Neutrophil (primary cell): Measurements from ENCODE around the gene SV2C.
A peak's percentile ranks its signal among the peaks of the same experiment; 100 is the strongest.

ENCODE experiments used
- H3K27ac ChIP-seq: fragments of 200-600 bp; sonication (generic); 2 replicates; pipeline ENCODE4 v1.5.1; 2016; ENCODE audit warnings: mild to moderate bottlenecking, moderate library complexity
- H3K27me3 ChIP-seq: fragments of 200-600 bp; sonication (generic); 2 replicates; pipeline ENCODE4 v1.6.0; 2016; ENCODE audit warnings: mild to moderate bottlenecking
- H3K36me3 ChIP-seq: fragments of 200-600 bp; sonication (generic); 2 replicates; pipeline ENCODE4 v1.5.1; 2017
- H3K4me1 ChIP-seq, 2 experiments: fragments of 200-600 bp in 1 of 2; sonication (generic) in 1 of 2; 1 replicate in 1 of 2; 2 replicates in 1 of 2; pipeline versions ENCODE4 v1.5.1 to v1.6.1; 2013 to 2016; ENCODE audit warnings: low read depth in 1 of 2, low read length in 1 of 2, mild to moderate bottlenecking in 1 of 2, moderate library complexity in 1 of 2; ENCODE audit not compliant: control insufficient read depth in 1 of 2, insufficient read depth in 1 of 2
- H3K4me3 ChIP-seq, 2 experiments: fragments of 200-600 bp in 1 of 2; sonication (generic) in 1 of 2; 1 replicate in 1 of 2; 2 replicates in 1 of 2; pipeline ENCODE4 v1.5.1; 2013 to 2016; ENCODE audit warnings: low read depth in 1 of 2, low read length in 1 of 2, mild to moderate bottlenecking in 1 of 2, moderate library complexity in 1 of 2
- H3K9me3 ChIP-seq: fragments of 200-600 bp; sonication (generic); 2 replicates; pipeline ENCODE4 v1.5.1; 2016
- CTCF ChIP-seq: fragments of 200-600 bp; sonication (generic); IDR thresholded peaks from 2 replicates; pipeline ENCODE4 v1.5.1; 2016; ENCODE audit warnings: antibody characterized with exemption

Gene SV2C

GRCh38 chr5:76401801-76402250 is 318.6 kb downstream of the SV2C start:
- no peaks in the 10 kb centered on the region for H3K9me3 ChIP-seq
- peak overlapping the region; percentile 93 for H3K27ac ChIP-seq
- H3K4me3 ChIP-seq, result peak overlapping the region; percentile 74 to 85
- no peak for TF ChIP-seq CTCF
- no peaks in the 10 kb centered on the region for H3K36me3 ChIP-seq
- H3K27me3 ChIP-seq, result no peaks in the 10 kb centered on the region
- peaks cover 48 to 53% of the 10 kb centered on the region in 2 experiments for H3K4me1 ChIP-seq

- H3K27ac ChIP-seq, result peak overlapping the region; percentile 93
- peak overlapping the region; percentile 74 to 85 for H3K4me3 ChIP-seq
- no peaks in the 10 kb centered on the region for H3K36me3 ChIP-seq
- no peaks in the 10 kb centered on the region for H3K9me3 ChIP-seq
- no peaks in the 10 kb centered on the region for H3K27me3 ChIP-seq
- no peak for TF ChIP-seq CTCF
- H3K4me1 ChIP-seq, result peaks cover 54 to 58% of the 10 kb centered on the region in 2 experiments
Observed at GRCh38 chr5:76402251-76402885, 319.2 kb downstream of the SV2C start.

GRCh38 chr5:76402886-76403765 is 319.9 kb downstream of the SV2C start, which contains the start of gene IQGAP2:
IQGAP2 (plus strand) TSS chr5:76403285; CDS start chr5:76403546, 261 bp downstream.
- Histone ChIP-seq H3K36me3 (no peaks in the 10 kb centered on the region), H3K27me3 (no peaks in the 10 kb centered on the region), H3K4me1 (peaks cover 61 to 66% of the 10 kb centered on the region in 2 experiments), H3K27ac (peak within 1 kb of the TSS; percentile 93), H3K9me3 (no peaks in the 10 kb centered on the region), H3K4me3 (peak within 1 kb of the TSS; percentile 74 to 85)
- TF ChIP-seq CTCF, result peak; percentile 78
